ENCODE results near the gene FBXO36. TPM values are rescaled to one million over a fixed set of nuclear protein-coding genes. Genes with fewer than 3 reads are reported as not detected.

The FBXO36 gene
- total and polyA plus RNA-seq, 2 of the 13 experiments (the other 11 are each of a cell fraction or from before 2014, with no cell fraction given), result 2.8 TPM

DNA sequence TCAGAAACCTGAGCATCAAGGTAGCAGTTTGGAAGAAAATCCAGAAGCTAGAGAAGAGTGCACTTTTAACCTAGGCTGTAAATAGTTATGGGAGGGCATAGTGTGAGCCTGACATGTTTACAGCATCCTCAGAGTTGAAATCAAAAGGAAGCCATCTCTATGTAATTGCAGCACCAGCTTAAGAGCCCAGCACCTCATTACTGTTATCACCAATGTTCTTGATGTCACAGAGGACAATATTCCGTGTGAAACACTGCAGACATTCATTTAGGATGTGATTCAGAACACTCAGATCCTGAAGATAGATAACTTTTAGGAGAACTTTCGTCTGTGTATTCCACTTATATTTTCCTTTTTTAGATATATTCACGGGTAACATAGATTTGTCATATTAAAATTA lies 48.1 kb downstream of the FBXO36 start:
- Histone ChIP-seq H3K9ac (ENCODE audit: insufficient read depth, low read depth, low read length) (no peak overlapping the region), H3K27ac (ENCODE audit: extremely low read length, insufficient read depth, low read length) (no peak overlapping the region), H2AFZ (ENCODE audit: low read length) (no peak overlapping the region), H3K9me3 (ENCODE audit: low read length) (no peaks in the 10 kb centered on the region), H3K79me2 (ENCODE audit: insufficient read depth, low read length) (no peaks in the 10 kb centered on the region), H3K36me3 (replicated peaks in 1 of 2; ENCODE audit: control insufficient read depth in 1 of 2, insufficient read depth in 2 of 2, low read length in 2 of 2) (no peaks in the 10 kb centered on the region), H4K20me1 (ENCODE audit: insufficient read depth, low read length) (no peaks in the 10 kb centered on the region), H3K4me2 (ENCODE audit: low read depth, low read length) (no peak overlapping the region), H3K4me3 (replicated peaks in 1 of 3; ENCODE audit: insufficient read depth in 1 of 3, low read depth in 2 of 3, low read length in 3 of 3) (no peak overlapping the region), H3K27me3 (ENCODE audit: control insufficient read depth in 1 of 2, insufficient read depth in 2 of 2, low read length in 2 of 2) (no peaks in the 10 kb centered on the region), H3K4me1 (ENCODE audit: insufficient read depth, low read length) (no peaks in the 10 kb centered on the region)
- 58% methylated on average over 3 of the region's 3 CpGs for WGBS (ENCODE audit: low lambda C conversion rate)
- FAIRE-seq (no peak), DNase-seq (ENCODE audit: low spot score) (no peak), ATAC-seq (no peak)
- intact Hi-C loops (cut with micrococcal nuclease; ENCODE audit: unreplicated experiment), result no loop called here
- in situ Hi-C loops (cut with HindIII; ENCODE audit: extremely low pct_ligation_motif_present, low pct_unique_long_range_greater_than_20kb), result no loop called here
- no TSS peak for BruUV-seq (replicated peaks)
- POLR2A ChIA-PET, result no interaction called here
- CTCF ChIA-PET (ENCODE audit: low intra/inter-chr PET ratio, low total read pairs), result no interaction called here
- TF ChIP-seq JUNB (CRISPR knock-in tag; IDR thresholded peaks at IDR 0.05; ENCODE audit: borderline replicate concordance) (no peak), ZNF646 (CRISPR knock-in tag; IDR thresholded peaks at IDR 0.05) (no peak), TRIM24 (CRISPR knock-in tag; IDR thresholded peaks at IDR 0.05) (no peak), REST (IDR thresholded peaks at IDR 0.05; ENCODE audit: borderline replicate concordance in 1 of 2, low read depth in 1 of 2, low read length in 2 of 2) (no peak), ZNF276 (CRISPR knock-in tag; IDR thresholded peaks at IDR 0.05; ENCODE audit: low read depth) (no peak), MAZ (IDR thresholded peaks at IDR 0.05; ENCODE audit: borderline replicate concordance, low read depth, low read length) (no peak), MAZ (CRISPR knock-in tag; IDR thresholded peaks at IDR 0.05; ENCODE audit: low read depth) (no peak), SMAD1 (CRISPR knock-in tag; IDR thresholded peaks at IDR 0.05; ENCODE audit: borderline replicate concordance, low read depth) (no peak), ZNF782 (CRISPR knock-in tag; IDR thresholded peaks at IDR 0.05; ENCODE audit: borderline replicate concordance) (no peak), AGO2 (optimal IDR thresholded peaks at IDR 0.05; ENCODE audit: low read depth, low read length) (no peak)
- TF ChIP-seq, protein P1, sequence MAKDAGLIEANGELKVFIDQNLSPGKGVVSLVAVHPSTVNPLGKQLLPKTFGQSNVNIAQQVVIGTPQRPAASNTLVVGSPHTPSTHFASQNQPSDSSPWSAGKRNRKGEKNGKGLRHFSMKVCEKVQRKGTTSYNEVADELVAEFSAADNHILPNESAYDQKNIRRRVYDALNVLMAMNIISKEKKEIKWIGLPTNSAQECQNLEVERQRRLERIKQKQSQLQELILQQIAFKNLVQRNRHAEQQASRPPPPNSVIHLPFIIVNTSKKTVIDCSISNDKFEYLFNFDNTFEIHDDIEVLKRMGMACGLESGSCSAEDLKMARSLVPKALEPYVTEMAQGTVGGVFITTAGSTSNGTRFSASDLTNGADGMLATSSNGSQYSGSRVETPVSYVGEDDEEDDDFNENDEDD (CRISPR knock-in tag; IDR thresholded peaks at IDR 0.05; ENCODE audit: borderline replicate concordance), result no peak

All from HepG2 (cell line).